GM12878 (cell line): ENCODE results near the gene PLP2. TPM values are rescaled to one million over a fixed set of nuclear protein-coding genes. Genes with fewer than 3 reads are reported as not detected.

Experiments
- CBX3 ChIP-seq: fragments of 200-600 bp; sonication (generic); IDR thresholded peaks from 2 replicates; pipeline ENCODE4 v1.6.1; 2016; ENCODE audit warnings: low read depth, borderline replicate concordance
- E2F8 ChIP-seq: fragments of 450-650 bp; IDR thresholded peaks from 2 replicates; pipeline ENCODE4 v1.6.1; 2018; ENCODE audit warnings: mild to moderate bottlenecking, low read depth, moderate library complexity; ENCODE audit not compliant: partially characterized antibody
- NFXL1 ChIP-seq: fragments of 450-650 bp; IDR thresholded peaks from 2 replicates; pipeline ENCODE4 v1.6.1; 2017; ENCODE audit warnings: antibody characterized with exemption, mild to moderate bottlenecking, borderline replicate concordance
- PBX3 ChIP-seq: IDR thresholded peaks from 2 replicates; pipeline ENCODE4 v1.6.1; 2011; ENCODE audit warnings: mild to moderate bottlenecking, low read depth, low read length, moderate library complexity; ENCODE audit not compliant: insufficient replicate concordance
- TARDBP ChIP-seq: IDR thresholded peaks from 2 replicates; pipeline ENCODE4 v1.6.1; 2016; ENCODE audit warnings: borderline replicate concordance
- ZNF687 ChIP-seq: fragments of 450-650 bp; IDR thresholded peaks from 2 replicates; pipeline ENCODE4 v1.6.1; 2017; ENCODE audit warnings: mild to moderate bottlenecking, moderate library complexity
- polyA plus RNA-seq, 11 experiments: library from polyadenylated mRNA; depleted of rRNA in 4 of 11; unstranded in 6 of 11; stranded (reverse) in 5 of 11; fragments of >200 nt; fragmentation: Nextera tagmentation in 4 of 11; fragmentation: Illumina TruSeq in 1 of 11; extraction: Ambion mirVana in 4 of 11; extraction: Trizol in 1 of 11; gene quantifications; 1 replicate in 1 of 11; 2 replicates in 10 of 11; pipeline versions ENCODE4 v1.2.1 to v1.2.3, GENCODE V29; 2011 to 2016; ENCODE audit warnings: inconsistent platforms in 2 of 11, missing spikeins in 2 of 11, low read depth in 1 of 11
- total RNA-seq, 4 experiments: library from RNA; depleted of rRNA in 3 of 4; stranded (reverse); fragments of >200 nt in 3 of 4; fragmentation: Illumina TruSeq in 1 of 4; extraction: Trizol in 1 of 4; gene quantifications; 2 replicates each; pipeline versions ENCODE4 v1.2.1 to v1.2.3, GENCODE V29; 2013 to 2021

PLP2 gene
- total and polyA plus RNA-seq, 10 of the 15 experiments (the other 5 are each of a cell fraction or from before 2014, with no cell fraction given): 56.6 to 177 (median 99.3) TPM

GRCh38 chrX:49205443-49205842 lies 33.7 kb downstream of the PLP2 start (continued):
- TF ChIP-seq NFXL1 (no peak), CBX3 (no peak), PBX3 (no peak), E2F8 (no peak), ZNF687 (no peak), TARDBP (no peak)
